Measurements from ENCODE around the gene MDN1.

GRCh38 chr6:89776583-89777233, 42.9 kb downstream of the MDN1 start:
- TF ChIP-seq, protein P1, sequence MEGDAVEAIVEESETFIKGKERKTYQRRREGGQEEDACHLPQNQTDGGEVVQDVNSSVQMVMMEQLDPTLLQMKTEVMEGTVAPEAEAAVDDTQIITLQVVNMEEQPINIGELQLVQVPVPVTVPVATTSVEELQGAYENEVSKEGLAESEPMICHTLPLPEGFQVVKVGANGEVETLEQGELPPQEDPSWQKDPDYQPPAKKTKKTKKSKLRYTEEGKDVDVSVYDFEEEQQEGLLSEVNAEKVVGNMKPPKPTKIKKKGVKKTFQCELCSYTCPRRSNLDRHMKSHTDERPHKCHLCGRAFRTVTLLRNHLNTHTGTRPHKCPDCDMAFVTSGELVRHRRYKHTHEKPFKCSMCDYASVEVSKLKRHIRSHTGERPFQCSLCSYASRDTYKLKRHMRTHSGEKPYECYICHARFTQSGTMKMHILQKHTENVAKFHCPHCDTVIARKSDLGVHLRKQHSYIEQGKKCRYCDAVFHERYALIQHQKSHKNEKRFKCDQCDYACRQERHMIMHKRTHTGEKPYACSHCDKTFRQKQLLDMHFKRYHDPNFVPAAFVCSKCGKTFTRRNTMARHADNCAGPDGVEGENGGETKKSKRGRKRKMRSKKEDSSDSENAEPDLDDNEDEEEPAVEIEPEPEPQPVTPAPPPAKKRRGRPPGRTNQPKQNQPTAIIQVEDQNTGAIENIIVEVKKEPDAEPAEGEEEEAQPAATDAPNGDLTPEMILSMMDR (IDR thresholded peaks at IDR 0.05 in 8 of 11, conservative IDR thresholded peaks at IDR 0.05 in 3 of 11): no peak
- TF ChIP-seq POLR2A (IDR thresholded peaks at IDR 0.05) (no peak), POLR2AphosphoS5 (IDR thresholded peaks at IDR 0.05) (no peak)
